HG03342 (cell line): ENCODE measurements around the gene FICD.
"Not testable (repeated sequence)": the region's sequence is repeated elsewhere in the genome, so short reads cannot be mapped to it uniquely, and the experiment has no call there.

Experiments
- ATAC-seq: cut with Tn5 transposase; IDR thresholded peaks from one replicate; pipeline ENCODE4 v1.9.1; 2021; ENCODE audit warnings: mild to moderate bottlenecking, moderate library complexity; ENCODE audit not compliant: unreplicated experiment

FICD gene

DNA sequence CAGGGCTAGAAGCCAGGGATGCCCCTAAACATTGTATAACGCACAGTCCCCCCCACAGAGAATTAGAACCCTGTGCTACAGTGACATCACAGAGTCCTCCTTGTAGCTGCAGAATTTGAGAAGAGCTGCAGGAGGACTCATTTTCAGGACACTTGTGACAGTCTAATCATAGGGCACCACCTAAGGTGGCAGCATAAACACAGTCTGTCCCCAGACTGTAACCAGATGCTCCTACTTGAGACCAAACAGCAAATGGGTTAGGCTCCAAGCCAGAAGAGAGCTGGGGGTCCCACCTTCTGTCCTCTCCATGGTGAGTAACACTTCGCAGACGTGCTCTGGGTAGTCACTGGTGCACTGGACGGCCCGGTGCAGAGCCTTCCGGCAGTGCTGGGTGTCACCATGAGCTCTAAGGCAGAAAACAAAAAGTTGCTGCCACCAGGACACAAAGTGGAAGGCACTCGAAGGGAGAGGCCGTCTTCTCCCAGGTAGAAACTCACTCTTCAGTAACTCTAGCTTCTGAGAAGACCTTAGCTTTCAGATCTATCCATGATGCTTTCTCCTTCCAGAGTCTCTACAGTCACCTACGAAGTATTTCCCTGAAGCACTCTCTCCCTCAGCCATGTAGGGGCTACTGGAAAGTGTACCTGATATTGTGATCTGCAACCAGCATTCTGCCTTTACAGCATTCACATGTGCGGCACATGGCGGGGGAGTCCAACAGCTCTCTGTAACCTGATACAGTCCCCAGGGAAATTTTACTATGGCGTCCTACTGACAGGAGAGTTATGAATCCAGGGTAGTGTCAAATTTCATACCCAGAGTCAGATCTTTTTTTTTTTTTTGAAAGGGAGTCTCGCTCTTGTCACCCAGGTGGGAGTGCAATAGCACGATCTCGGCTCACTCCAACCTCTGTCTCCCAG, 17.1 kb downstream of the FICD start:
- ATAC-seq: no peak

DNA sequence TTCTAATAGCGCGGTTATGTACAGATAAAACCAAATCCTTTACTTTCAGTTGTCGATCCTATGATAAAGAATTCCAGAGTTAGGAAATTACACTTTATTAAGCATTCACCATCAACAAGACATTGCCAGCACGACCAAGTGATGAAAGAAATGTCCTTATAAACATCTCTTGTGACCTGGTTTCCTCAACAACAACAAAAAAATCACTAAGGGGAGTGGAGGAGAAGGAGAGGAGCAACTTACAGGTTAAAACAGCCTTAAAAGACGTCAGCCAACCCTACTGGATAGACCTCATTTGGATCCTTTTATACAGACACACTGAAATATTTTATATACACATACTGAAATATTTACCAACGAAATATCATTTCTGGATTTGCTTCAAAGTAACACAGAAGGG, 23.1 kb downstream of the FICD start:
- no peak for ATAC-seq

DNA sequence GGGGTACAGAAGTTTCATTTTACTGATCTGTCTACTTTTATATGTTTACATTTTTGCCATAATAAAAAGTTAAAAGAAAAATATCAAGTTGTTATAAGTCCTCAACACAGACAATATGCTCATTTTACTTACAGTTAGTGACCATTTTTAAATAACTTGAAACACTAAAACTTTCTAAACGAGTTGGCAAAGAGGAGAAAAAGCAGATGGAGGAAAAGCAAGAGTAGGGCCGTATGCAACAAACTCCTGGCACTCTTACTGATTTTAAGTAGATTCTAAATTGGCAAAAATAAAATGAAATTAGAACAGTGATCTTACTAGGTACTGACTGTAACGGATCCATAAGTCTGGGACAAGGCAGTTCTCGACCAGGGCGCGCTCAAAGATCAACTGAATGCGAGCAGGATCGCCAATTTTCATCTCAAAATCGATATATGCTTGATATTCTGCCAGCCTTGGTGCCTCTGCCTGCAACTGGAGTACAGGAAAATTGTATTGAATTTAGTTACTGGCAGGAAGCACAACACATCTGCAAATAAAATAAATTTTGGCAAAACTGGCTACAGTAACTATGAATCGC, 23.6 kb downstream of the FICD start:
- ATAC-seq: no peak

DNA sequence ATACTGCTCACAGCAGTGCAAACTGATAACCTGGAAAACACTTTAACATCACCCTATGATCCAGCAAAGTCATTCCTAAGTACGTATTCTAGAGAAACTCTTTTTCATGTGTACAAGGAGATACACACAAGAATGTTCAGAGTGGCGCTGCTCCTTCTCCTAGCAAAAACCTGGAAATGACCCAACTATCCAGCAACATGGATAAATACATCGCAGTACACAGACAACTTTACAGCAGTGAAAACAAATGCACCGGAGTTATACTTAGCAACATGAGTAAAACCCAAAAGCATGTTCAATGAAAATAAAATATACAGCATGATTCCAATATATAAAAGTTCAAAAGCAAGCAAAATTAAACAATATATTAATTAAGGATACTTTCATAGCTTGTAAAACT, 27.2 kb downstream of the FICD start:
- ATAC-seq: no peak

DNA sequence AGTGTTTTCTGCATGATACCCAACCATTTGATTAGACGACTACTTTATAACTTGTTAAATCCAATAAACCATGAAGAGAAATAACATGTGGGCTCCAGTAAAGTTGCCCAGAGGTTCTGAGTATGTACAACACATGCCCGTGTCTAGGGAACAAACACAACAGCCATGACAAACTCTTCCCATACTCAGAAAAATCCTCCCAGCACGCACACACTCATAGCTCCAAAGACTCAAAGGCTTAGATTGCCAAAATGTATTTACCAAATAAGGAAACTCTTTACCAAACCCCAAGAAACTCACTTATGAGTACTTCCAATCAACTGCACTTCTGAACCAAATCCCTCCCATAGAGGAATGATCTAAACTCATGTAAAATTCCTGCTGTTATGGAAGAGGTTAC, 28.6 kb downstream of the FICD start:
- ATAC-seq: no peak

DNA sequence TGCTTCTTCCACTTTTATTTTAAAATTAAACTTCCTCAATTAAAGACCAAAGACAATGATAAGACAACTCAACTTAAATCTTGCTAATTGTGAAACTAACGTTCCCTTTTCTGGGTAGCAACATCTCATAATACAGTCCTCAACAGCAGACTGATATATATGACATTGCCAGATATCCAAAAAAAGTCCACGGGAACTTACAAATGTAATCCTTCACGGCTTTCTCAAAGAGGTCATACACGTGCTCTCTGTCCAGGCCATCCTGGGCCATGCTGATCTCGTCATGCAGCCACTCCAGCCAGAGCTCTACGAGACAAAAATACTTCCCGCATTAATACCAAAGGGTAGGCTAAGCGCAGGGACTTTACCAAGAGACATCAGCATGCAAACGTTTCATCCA, 32.6 kb downstream of the FICD start:
- ATAC-seq: no peak

DNA sequence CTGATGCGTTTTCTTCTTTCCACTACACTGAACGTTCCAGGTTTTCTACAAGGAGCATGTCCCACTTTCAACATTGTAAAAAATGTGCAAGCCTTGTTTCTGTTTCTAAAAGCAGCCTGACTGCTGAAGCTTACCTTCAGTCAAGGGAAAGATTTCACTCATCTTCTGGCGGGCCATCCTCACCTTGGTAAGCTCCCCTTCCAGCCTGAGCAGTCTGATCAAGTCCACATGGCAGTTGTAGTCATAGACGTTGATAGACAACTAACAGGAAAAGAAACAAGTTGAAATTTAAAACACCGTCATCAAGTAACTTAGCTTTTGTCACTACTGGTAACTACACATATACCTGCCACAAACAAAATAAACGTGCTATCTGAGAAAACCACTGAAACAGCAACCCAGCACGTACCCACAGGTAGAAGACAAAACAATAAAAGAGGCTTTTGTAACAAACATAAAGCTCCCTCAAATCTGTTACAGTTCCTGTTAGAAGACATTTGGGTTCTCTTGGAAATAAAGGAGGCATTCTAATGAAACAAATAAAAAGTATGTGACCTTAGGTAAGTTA, 34.0 kb downstream of the FICD start:
- no peak for ATAC-seq

DNA sequence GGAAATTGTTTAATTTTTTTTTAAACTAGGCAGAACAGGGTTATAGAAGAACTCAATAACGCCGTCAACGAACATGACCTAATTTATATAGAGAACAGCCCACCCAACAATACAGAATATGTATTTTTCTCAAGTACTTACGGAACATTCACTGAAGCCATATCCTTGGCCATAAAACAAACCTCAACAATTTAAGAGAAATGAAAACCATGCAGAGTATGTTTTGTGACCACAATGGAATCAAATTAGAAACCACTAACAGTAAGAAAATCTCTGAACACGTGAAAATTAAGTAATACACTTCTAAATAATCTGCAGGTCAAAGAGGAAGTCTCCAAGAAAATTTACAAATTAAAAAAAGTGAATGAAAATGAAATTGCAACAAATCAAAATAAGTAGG, 36.5 kb downstream of the FICD start:
- no peak for ATAC-seq

DNA sequence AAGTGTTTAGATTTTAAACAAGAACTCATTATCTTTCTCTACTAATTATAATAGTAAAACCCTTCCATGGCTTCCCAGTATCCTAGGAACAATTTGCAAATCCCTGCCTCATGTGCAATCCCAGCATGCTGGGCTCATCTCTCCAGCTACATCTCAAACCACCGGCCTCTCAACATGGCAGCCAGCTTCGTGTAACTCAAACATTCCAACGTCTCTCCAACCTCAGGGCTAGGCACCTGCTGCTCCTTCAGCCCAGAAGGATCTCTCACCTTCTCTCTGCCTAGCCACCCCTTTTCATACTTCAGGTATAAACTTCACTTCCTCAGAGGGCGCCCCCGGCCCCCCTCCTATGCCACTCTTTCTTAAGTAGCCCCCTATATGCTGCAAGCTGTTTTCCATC, 38.7 kb downstream of the FICD start:
- ATAC-seq: no peak

DNA sequence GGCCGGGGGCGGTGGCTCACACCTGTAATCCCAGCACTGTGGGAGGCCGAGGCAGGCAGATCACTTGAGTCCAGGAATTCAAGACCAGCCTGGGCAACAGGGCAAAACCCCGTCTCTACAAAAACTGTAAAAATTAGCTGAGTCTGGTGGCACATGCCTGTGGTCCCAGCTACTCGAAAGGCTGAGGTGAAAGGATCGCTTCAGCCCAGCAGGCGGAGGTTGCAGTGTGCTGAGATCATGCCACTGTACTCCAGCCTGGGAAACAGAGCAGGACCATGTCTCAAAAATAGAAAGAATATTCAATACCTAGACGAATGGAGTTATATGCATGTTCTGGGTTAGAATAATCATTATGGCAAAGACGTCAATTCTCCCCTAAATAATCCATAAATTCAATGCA, 40.3 kb downstream of the FICD start:
- not testable (repeated sequence) for ATAC-seq

DNA sequence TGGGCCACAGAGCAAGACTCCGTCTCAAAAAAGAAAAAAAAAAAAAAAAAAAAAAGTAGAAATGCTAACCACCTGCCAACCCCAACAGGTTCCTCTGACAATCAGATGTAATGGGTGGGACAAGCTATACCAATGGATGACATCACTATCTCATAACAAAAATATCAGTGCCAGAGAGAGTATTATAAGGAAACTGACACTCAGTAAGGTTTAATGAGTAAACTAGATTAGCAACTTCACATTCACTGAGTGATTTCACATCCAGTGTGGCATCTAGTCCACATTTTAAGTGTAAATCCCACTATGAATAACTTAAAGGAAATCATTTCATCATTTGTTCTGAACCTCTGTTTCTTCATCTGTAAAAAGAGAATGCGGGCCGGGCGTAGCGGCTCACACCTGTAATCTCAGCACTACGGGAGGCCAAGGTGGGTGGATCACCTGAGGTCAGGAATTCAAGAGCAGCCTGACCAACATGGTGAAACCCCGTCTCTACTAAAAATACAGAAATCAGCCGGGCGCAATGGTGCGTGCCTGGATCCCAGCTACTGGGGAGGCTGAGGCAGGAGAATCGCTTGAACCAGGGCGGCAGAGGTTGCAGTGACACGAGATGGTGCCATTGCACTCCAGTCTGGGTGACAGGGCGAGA, 44.1 kb downstream of the FICD start:
- ATAC-seq: no peak

DNA sequence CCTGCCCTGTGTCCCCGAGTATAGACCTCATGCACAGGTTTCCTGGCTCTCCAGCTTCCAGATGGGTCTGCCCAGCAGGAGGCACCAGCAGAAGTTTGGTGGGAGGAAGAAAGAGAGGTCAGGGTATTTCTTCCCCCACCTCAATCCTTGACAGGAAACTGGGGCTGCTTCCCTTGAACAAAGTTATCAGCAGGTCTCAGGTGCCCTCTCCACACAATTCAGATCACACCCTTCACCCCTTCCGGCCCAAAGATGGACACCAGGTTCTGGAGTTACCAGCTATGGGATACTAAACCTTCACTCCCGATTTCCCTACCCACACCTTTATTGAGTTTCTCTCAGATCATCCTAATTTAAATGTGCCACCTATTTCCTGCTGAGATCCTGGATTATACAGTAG, 44.7 kb downstream of the FICD start:
- no peak for ATAC-seq

DNA sequence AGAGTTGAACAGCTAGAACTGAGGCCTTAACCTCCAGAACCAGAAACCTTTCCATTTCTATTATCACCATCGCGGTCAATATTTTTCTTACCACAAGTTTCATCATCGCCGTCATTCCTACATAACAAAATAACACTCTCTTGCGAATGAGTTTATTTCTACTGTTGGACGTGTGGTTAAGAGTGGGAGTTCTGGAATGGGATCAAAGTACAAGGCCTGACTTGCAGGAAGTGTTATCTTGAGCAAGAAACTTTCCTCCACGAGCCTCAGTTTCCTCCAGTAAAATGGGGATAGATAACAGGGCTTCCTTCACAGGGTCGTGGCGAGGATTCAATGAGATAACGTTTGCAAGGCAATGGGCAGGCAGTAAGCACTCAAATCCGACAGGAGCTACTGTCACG, 45.2 kb downstream of the FICD start:
- no peak for ATAC-seq

DNA sequence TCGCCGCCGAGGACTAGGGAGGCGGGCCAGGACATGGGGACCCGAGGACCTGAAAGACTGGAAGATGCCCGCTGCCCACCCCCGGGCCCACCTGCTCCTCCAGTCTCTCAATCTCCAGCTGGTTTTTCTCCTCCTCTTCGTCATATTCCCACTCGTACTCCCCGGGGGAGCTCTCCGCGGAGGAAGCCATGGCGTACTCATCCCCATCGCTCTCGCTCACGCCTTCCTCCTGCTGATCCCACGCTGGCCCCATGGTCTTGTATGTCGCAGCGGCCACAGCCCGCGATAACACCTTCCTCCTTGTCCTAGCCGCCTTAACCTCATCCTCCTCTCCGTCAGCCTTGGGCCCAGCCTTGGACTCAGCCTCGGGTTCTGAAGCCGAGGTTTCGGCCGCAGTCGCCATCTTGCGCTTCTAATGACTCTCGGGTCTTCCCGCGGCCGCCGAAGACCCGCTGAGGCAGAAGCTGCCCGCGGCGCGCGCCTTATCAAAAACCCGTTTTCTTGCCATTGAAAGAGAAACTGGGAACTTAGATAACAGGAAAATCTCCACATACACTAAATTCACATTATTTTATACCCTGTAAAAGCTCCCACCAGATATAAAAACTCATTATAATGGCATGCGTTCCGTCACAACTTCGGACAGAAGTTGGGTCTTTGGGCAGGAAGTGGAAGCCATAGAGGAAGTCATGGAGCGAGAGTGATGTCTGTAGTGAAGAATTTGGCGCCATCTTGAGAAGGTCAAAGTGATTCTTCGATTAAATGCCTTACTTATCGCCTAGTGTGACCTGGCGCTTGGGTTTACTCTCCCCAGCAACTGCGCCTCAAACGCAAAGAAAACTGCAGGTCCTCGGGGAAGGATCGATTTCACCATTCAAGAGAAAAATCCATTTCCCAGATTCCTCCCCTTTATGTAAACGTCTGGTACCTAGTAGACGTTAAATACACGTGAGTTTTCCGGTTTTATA, 46.0 kb downstream of the FICD start, which contains the start of gene SART3:
Gene SART3 (minus strand): TSS at position 422 of the 968 bp plus-strand sequence. CDS start 19 bp downstream, at position 403.
- peak; percentile 35 for ATAC-seq

DNA sequence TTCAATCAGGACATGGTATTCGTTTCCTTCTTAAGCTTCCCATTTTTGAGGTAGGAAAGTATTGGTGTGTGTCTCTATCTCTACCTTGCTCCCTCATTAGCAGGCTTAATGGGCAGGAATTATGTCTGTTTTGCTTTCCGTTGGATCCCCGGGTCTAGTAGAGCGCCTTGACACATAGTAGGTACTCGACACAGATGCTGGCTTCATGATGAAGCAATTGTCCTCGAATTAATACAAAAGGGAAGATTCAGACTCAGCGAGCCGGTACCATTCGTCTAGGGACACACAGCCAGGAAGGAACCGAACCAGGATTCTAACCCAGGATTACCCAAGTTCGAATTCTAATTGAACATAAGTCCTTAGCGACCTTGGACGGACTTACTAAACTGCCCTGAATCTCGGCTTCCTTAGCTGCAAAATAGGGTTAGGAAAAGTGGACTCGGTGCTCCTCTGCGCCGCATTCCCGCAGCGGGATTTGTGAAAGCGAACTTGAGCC, 46.8 kb downstream of the FICD start:
- no peak for ATAC-seq

DNA sequence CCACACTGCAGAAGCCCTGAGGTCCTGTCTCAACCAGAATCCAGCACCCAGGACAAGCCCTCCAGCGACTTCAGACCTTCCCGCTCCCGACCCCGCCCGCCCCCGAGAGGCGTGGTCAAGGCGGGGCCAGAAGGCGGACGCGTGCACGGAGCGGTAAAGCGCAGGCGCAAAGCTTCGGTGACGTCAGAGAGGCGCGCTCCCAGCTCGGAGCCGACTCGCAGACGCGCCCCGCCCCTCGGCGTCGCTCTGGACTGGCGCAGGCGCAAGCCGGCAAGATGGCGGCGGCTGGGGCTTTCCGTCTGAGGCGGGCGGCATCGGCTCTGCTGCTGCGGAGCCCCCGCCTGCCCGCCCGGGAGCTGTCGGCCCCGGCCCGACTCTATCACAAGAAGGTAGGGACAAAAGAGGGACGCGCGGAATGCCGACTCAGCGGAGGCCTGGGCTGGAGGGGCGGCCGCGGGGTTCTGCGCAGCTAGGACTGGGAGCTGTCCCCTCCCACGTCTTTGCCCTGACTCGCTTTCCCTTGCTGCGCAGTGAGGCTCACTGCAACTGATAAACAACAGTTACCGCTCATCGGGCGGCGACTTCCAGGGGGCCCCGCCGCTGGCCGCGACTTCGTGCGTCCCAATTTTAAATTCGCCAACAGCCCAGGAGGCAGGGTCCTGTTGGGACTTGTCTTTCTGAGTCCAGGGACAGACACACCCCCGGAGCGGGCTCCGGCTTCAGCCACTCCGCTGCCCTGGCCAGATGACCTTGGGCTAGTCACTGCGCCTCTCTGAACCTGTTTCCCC, 47.5 kb downstream of the FICD start, which contains the start of gene ISCU:
Gene ISCU (plus strand): TSS at position 249 of the 788 bp plus-strand sequence. CDS start 27 bp downstream, at position 276.
- peak; percentile 54 for ATAC-seq

DNA sequence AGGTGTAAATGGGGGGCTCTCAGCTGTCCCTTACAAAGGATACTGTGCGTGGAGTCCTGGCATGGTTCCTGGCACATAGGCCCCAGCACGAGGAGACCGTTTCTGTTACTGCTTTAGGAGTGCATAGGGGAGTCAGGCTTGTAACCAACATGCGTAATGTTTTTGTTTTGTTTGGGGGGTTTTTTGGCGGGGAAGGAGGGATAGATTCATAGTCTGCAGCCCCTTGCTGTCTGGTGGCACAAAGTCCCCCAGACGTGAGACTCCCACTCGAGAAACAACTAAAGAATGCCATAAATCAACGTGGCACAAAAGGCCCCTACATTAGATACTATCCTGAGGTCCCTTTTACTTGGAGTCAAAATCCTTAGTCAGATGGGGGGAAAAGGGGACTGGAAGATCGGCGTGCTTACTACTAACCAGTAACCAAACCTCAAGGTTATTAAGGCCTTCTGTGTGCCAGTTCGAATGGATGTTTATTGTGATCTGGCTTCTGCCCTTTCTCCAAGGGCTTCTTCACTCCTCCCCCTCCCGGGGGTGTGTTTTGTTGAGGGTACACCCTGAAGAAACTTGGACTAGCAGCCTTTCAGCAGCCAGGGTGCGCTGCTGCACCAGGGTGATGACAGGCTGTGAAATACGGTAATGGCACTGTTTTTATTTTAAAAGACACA, 48.2 kb downstream of the FICD start:
- ATAC-seq: peak; percentile 31

DNA sequence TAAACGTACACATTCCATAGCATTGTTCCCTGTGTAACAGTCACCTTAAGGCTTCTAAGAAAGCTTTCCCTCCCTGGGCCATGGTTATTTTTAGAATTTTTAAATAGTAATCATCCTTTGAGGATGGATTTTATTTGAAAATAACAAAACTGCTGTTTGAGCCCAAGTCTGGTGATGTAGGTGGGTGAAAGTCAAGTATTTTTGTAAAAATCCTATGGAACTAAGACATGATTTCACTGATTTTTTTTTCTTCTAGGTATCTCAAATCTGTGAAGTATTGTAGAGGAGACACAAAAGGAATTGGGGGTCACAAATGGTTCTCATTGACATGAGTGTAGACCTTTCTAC, 48.7 kb downstream of the FICD start:
- no peak for ATAC-seq

DNA sequence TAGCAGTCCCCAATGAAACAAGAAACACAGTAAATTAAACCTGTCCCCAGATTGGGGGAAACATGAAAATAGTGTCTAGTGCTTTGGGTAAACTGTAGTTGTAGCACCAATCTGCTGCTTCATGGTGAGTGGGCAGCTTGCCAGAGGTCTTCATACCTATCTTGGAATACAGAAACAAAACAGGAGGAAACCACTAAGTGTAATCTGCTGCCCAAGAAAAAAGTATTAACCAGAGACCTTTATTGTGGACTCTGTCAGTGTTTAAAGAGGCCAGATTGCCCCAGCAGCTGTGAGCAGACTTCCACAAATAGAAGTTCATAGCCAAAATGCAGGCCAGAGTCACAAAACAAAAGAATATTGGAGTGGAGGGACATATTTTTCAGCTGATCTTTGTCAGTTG, 49.6 kb downstream of the FICD start:
- no peak for ATAC-seq
